SK-N-SH (cell line): ENCODE measurements around the gene OSBPL2. TPM values are rescaled to one million over a fixed set of nuclear protein-coding genes. Genes with fewer than 3 reads are reported as not detected.

ENCODE experiments used
- CTCF ChIA-PET: fragments of 300-600, 350-600 bp; formaldehyde crosslinking; extraction: SDS; loops from one replicate; lab custom pipeline; 2021; lab: Yijun Ruan, JAX
- POLR2A ChIA-PET: fragments of 350-600 bp; sonication (Branson Sonifier 250); formaldehyde crosslinking; extraction: SDS; loops from one replicate; lab custom pipeline; 2020; ENCODE audit warnings: antibody characterized with exemption, inconsistent platforms; lab: Yijun Ruan, JAX
- DNase-seq: peaks from one replicate; pipeline ENCODE4 v3.0.0; 2012
- H2AFZ ChIP-seq: fragments of 200-600 bp; sonication (generic); 2 replicates; pipeline ENCODE4 v1.8.1; 2016; ENCODE audit warnings: antibody characterized with exemption, mild to moderate bottlenecking, low read depth
- H3F3A ChIP-seq: fragments of 200-600 bp; sonication (generic); replicated peaks from 2 replicates; pipeline ENCODE3; 2016; ENCODE audit warnings: antibody characterized with exemption, mild to moderate bottlenecking; ENCODE audit not compliant: insufficient read depth
- H3K27ac ChIP-seq, 2 experiments: fragments of 200-500 bp in 1 of 2; fragments of 200-600 bp in 1 of 2; sonication (Bioruptor generic) in 1 of 2; sonication (generic), shearing (Covaris generic) in 1 of 2; 2 replicates each; pipeline versions ENCODE4 v1.5.1 to v1.6.1; 2014 to 2016; ENCODE audit warnings: low read depth in 2 of 2, inconsistent platforms in 1 of 2, low read length in 1 of 2, mild to moderate bottlenecking in 1 of 2, mixed read lengths in 1 of 2
- H3K27me3 ChIP-seq: fragments of 200-600 bp; sonication (generic), shearing (Covaris generic); 2 replicates; pipeline ENCODE4 v1.6.1; 2016; ENCODE audit warnings: mixed run types; ENCODE audit not compliant: insufficient read depth
- H3K36me3 ChIP-seq, 2 experiments: fragments of 200-500 bp in 1 of 2; fragments of 200-600 bp in 1 of 2; sonication (Bioruptor generic) in 1 of 2; sonication (generic) in 1 of 2; replicated peaks in 1 of 2; 2 replicates each; pipeline versions ENCODE3 to v1.5.1; 2014 to 2016; ENCODE audit warnings: low read length in 1 of 2, mild to moderate bottlenecking in 1 of 2; ENCODE audit not compliant: insufficient read depth in 2 of 2, control insufficient read depth in 1 of 2
- H3K4me1 ChIP-seq, 2 experiments: fragments of 200-500 bp in 1 of 2; fragments of 200-600 bp in 1 of 2; sonication (Bioruptor generic) in 1 of 2; sonication (generic), shearing (Covaris generic) in 1 of 2; 2 replicates each; pipeline versions ENCODE4 v1.5.1 to v1.6.1; 2014 to 2016; ENCODE audit warnings: low read depth in 1 of 2, low read length in 1 of 2, mixed run types in 1 of 2; ENCODE audit not compliant: insufficient read depth in 2 of 2, control insufficient read depth in 1 of 2
- H3K4me2 ChIP-seq: fragments of 200-600 bp; sonication (generic), shearing (Covaris generic); 2 replicates; pipeline ENCODE4 v1.6.1; 2017; ENCODE audit warnings: mixed run types
- H3K4me3 ChIP-seq, 2 experiments: fragments of 200-500 bp in 1 of 2; fragments of 200-600 bp in 1 of 2; sonication (Bioruptor generic) in 1 of 2; sonication (generic), shearing (Covaris generic) in 1 of 2; 2 replicates each; pipeline versions ENCODE4 v1.5.1 to v1.8.1; 2014 to 2016; ENCODE audit warnings: low read depth in 2 of 2, inconsistent platforms in 1 of 2, low read length in 1 of 2, mild to moderate bottlenecking in 1 of 2, mixed read lengths in 1 of 2, moderate library complexity in 1 of 2
- H3K79me2 ChIP-seq: fragments of 200-600 bp; sonication (generic); 2 replicates; pipeline ENCODE4 v1.8.1; 2017; ENCODE audit warnings: mild to moderate bottlenecking; ENCODE audit not compliant: insufficient read depth
- H3K9ac ChIP-seq: fragments of 200-600 bp; sonication (generic); 2 replicates; pipeline ENCODE4 v1.6.1; 2017; ENCODE audit warnings: mixed run types
- H3K9me2 ChIP-seq: fragments of 200-600 bp; sonication (generic); 2 replicates; pipeline ENCODE4 v1.6.1; 2017; ENCODE audit warnings: mixed run types
- H3K9me3 ChIP-seq: fragments of 200-600 bp; sonication (generic); 2 replicates; pipeline ENCODE4 v1.6.1; 2017; ENCODE audit warnings: mixed run types, mild to moderate bottlenecking, moderate library complexity
- H4K20me1 ChIP-seq: fragments of 200-600 bp; sonication (generic); 2 replicates; pipeline ENCODE4 v1.6.1; 2017; ENCODE audit warnings: mild to moderate bottlenecking, mixed run types; ENCODE audit not compliant: insufficient read depth
- EP300 ChIP-seq, 2 experiments: IDR thresholded peaks; 2 replicates each; pipeline versions ENCODE4 v1.4.0 to v1.6.1; 2012; ENCODE audit warnings: borderline replicate concordance in 1 of 2, low read depth in 1 of 2, low read length in 1 of 2
- EZH2phosphoT487 ChIP-seq: fragments of 200-600 bp; sonication (generic); IDR thresholded peaks from 2 replicates; pipeline ENCODE4 v1.6.1; 2017; ENCODE audit warnings: low read depth, mixed run types, mild to moderate bottlenecking, antibody characterized with exemption, moderate library complexity, borderline replicate concordance
- MXI1 ChIP-seq: IDR thresholded peaks from 2 replicates; pipeline ENCODE4 v1.6.1; 2012; ENCODE audit warnings: mild to moderate bottlenecking, low read depth, low read length, improper control_type of control experiment
- NRF1 ChIP-seq: IDR thresholded peaks from 2 replicates; pipeline ENCODE4 v1.6.1; 2012; ENCODE audit warnings: low read depth, mild to moderate bottlenecking, low read length
- RAD21 ChIP-seq: IDR thresholded peaks from 2 replicates; pipeline ENCODE4 v1.6.1; 2012; ENCODE audit warnings: mild to moderate bottlenecking, low read length
- RCOR1 ChIP-seq: fragments of 150-350 bp; IDR thresholded peaks from 2 replicates; pipeline ENCODE4 v1.6.1; 2017; ENCODE audit warnings: antibody characterized with exemption, low read length
- SIN3A ChIP-seq: IDR thresholded peaks from 2 replicates; pipeline ENCODE4 v1.6.1; 2012; ENCODE audit warnings: low read depth, mild to moderate bottlenecking, low read length, moderate library complexity, borderline replicate concordance
- TEAD4 ChIP-seq: IDR thresholded peaks from 2 replicates; pipeline ENCODE4 v1.4.0; 2012; ENCODE audit warnings: mild to moderate bottlenecking, borderline replicate concordance; ENCODE audit not compliant: insufficient read depth
- YY1 ChIP-seq: IDR thresholded peaks from 2 replicates; pipeline ENCODE4 v1.4.0; 2012; ENCODE audit warnings: low read depth, mild to moderate bottlenecking
- WGBS: methylation state at CpG from one replicate; pipeline ENCODE4 v1.1.6; 2017; ENCODE audit warnings: low lambda C conversion rate; 5-methylcytosine and 5-hydroxymethylcytosine counted together
- polyA plus RNA-seq, 3 experiments: library from polyadenylated mRNA; depleted of rRNA; stranded (reverse); fragments of >200 nt; gene quantifications; 2 replicates each; pipeline ENCODE4 v1.2.3, GENCODE V29; 2012
- TF ChIP-seq, protein P1 (sequence below): IDR thresholded peaks from 2 replicates; pipeline ENCODE4; 2012
- TF ChIP-seq, protein P2 (sequence below): fragments of 150-350 bp; IDR thresholded peaks from 2 replicates; pipeline ENCODE4 v1.6.1; 2016; ENCODE audit warnings: mild to moderate bottlenecking, low read depth, low read length
- TF ChIP-seq, protein P3 (sequence below): IDR thresholded peaks from 2 replicates; pipeline ENCODE4 v1.6.1; 2012; ENCODE audit warnings: mild to moderate bottlenecking, low read depth, low read length, moderate library complexity

Gene OSBPL2
- polyA plus RNA-seq, 1 of the 3 experiments (the other 2 are of a cell fraction): 17.7 TPM

DNA sequence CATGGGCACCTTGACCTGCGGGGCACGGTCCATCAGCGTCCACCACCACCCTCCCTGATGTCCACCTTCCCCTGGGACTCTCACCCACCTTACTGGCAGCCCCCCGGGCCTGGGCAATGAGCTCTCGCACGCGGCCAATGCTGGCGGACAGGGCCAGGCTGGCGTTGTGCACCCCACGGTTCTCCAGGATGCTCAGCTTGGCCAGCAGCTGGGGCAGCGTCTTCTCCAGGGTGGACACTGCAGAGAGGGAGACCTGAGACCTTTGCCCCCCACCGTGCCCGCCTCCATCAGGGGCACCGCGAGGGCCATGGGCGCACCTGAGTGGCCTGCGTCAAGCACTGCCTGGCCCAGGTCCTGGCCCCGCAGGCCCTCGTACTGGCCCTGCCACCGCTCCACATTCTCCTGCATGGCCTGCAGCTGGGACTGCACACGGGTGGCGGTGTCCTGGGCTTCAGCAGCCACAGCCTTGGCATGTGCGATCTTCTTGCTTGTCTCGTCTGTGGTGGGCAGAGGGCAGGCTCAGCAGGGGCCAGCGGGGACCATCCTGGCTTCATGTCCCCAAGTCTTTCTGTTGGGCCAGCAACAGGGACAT, 76.5 kb downstream of the OSBPL2 start:
- Histone ChIP-seq H3K9me2 (no peaks in the 10 kb centered on the region), H3K79me2 (no peaks in the 10 kb centered on the region), H3K4me2 (no peak overlapping the region), H3K4me1 (no peaks in the 10 kb centered on the region), H3K9me3 (no peaks in the 10 kb centered on the region), H3K27ac (no peak overlapping the region), H3F3A (no peaks in the 10 kb centered on the region), H2AFZ (no peak overlapping the region), H3K27me3 (no peaks in the 10 kb centered on the region), H3K4me3 (no peak overlapping the region), H3K36me3 (peaks cover 0 to 80% of the 10 kb centered on the region in 2 experiments), H4K20me1 (no peaks in the 10 kb centered on the region), H3K9ac (no peak overlapping the region)
- CTCF ChIA-PET: interaction anchor here (2.9 kb wide), 1 partner anchor 12 kb away, joined by 13 read pairs; the partner anchor contains the start of gene ADRM1
- TF ChIP-seq MXI1: no peak
- no peak for DNase-seq
- WGBS: 93% methylated on average over 12 of the region's 25 CpGs
- POLR2A ChIA-PET: no interaction called here

DNA sequence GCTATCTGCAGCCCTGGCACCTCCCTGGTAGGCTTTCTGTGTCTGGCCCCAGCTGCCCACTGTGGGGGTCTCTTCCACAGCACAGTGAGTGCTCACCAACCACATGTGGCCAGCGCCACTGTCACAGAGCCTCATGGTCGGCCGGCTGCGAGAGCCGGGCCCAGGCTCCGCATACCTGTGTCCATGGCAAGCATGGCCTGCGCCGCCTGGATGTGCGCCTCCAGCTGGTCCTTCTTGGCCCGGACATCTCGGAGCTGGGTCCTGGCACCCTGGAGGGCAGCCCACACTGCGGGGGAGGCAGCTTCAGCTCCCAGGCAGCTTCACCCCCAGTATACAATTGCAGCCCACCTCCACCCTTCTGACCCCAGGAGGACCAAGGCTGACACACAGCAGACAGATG, 77.5 kb downstream of the OSBPL2 start:
- H3K4me3 ChIP-seq: no peak overlapping the region
- CTCF ChIA-PET: interaction anchor here (0.9 to 2.9 kb wide), 4 partner anchors 13 to 89 kb away, joined by 4 to 13 read pairs (median 4); partner anchors contain the start of gene ADRM1
- no peaks in the 10 kb centered on the region for H3K9me3 ChIP-seq
- no peak overlapping the region for H3K9ac ChIP-seq
- no peak for DNase-seq
- no peaks in the 10 kb centered on the region for H3K27me3 ChIP-seq
- peaks cover 0 to 76% of the 10 kb centered on the region in 2 experiments for H3K36me3 ChIP-seq
- H3K27ac ChIP-seq: no peak overlapping the region
- POLR2A ChIA-PET: no interaction called here
- H3K9me2 ChIP-seq: no peaks in the 10 kb centered on the region
- TF ChIP-seq, protein P1, sequence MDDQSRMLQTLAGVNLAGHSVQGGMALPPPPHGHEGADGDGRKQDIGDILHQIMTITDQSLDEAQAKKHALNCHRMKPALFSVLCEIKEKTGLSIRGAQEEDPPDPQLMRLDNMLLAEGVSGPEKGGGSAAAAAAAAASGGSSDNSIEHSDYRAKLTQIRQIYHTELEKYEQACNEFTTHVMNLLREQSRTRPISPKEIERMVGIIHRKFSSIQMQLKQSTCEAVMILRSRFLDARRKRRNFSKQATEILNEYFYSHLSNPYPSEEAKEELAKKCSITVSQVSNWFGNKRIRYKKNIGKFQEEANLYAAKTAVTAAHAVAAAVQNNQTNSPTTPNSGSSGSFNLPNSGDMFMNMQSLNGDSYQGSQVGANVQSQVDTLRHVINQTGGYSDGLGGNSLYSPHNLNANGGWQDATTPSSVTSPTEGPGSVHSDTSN: no peak
- TF ChIP-seq EP300 (IDR thresholded peaks at IDR 0.05; ENCODE audit: borderline replicate concordance in 1 of 2, low read depth in 1 of 2, low read length in 1 of 2): no peak
- no peak for TF ChIP-seq NRF1
- no peak for TF ChIP-seq RAD21
- no peak for TF ChIP-seq YY1
- no peak for TF ChIP-seq EZH2phosphoT487
- TF ChIP-seq RCOR1: no peak
- TF ChIP-seq SIN3A: no peak
- TF ChIP-seq TEAD4: no peak
- TF ChIP-seq, protein P2, sequence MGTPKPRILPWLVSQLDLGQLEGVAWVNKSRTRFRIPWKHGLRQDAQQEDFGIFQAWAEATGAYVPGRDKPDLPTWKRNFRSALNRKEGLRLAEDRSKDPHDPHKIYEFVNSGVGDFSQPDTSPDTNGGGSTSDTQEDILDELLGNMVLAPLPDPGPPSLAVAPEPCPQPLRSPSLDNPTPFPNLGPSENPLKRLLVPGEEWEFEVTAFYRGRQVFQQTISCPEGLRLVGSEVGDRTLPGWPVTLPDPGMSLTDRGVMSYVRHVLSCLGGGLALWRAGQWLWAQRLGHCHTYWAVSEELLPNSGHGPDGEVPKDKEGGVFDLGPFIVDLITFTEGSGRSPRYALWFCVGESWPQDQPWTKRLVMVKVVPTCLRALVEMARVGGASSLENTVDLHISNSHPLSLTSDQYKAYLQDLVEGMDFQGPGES: no peak
- TF ChIP-seq, protein P3, sequence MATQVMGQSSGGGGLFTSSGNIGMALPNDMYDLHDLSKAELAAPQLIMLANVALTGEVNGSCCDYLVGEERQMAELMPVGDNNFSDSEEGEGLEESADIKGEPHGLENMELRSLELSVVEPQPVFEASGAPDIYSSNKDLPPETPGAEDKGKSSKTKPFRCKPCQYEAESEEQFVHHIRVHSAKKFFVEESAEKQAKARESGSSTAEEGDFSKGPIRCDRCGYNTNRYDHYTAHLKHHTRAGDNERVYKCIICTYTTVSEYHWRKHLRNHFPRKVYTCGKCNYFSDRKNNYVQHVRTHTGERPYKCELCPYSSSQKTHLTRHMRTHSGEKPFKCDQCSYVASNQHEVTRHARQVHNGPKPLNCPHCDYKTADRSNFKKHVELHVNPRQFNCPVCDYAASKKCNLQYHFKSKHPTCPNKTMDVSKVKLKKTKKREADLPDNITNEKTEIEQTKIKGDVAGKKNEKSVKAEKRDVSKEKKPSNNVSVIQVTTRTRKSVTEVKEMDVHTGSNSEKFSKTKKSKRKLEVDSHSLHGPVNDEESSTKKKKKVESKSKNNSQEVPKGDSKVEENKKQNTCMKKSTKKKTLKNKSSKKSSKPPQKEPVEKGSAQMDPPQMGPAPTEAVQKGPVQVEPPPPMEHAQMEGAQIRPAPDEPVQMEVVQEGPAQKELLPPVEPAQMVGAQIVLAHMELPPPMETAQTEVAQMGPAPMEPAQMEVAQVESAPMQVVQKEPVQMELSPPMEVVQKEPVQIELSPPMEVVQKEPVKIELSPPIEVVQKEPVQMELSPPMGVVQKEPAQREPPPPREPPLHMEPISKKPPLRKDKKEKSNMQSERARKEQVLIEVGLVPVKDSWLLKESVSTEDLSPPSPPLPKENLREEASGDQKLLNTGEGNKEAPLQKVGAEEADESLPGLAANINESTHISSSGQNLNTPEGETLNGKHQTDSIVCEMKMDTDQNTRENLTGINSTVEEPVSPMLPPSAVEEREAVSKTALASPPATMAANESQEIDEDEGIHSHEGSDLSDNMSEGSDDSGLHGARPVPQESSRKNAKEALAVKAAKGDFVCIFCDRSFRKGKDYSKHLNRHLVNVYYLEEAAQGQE: no peak
- H3K4me1 ChIP-seq: no peaks in the 10 kb centered on the region
- H3K4me2 ChIP-seq: no peak overlapping the region
- H3F3A ChIP-seq: no peaks in the 10 kb centered on the region
- no peaks in the 10 kb centered on the region for H4K20me1 ChIP-seq
- H2AFZ ChIP-seq: no peak overlapping the region
- no peaks in the 10 kb centered on the region for H3K79me2 ChIP-seq
- WGBS: 89% methylated on average over 5 of the region's 12 CpGs
